PC-3 (cell line): Measurements from ENCODE around the gene CTRL.

Experiments
- EZH2 ChIP-seq: fragments of 300-600 bp; sonication (generic); IDR thresholded peaks from one replicate; pipeline ENCODE4 v1.6.1; 2017; ENCODE audit warnings: antibody characterized with exemption, mild to moderate bottlenecking, low read length; ENCODE audit not compliant: unreplicated experiment
- EZH2phosphoT487 ChIP-seq: fragments of 300-600 bp; sonication (generic); IDR thresholded peaks from 2 replicates; pipeline ENCODE4 v1.6.1; 2018; ENCODE audit warnings: mild to moderate bottlenecking, antibody characterized with exemption, low read length, borderline replicate concordance
- TF ChIP-seq, protein P1 (sequence below): fragments of 300-600 bp; sonication (generic); conservative IDR thresholded peaks from 2 replicates; pipeline ENCODE4 v1.5.1; 2017; ENCODE audit warnings: antibody characterized with exemption, low read depth, mild to moderate bottlenecking, low read length

DNA sequence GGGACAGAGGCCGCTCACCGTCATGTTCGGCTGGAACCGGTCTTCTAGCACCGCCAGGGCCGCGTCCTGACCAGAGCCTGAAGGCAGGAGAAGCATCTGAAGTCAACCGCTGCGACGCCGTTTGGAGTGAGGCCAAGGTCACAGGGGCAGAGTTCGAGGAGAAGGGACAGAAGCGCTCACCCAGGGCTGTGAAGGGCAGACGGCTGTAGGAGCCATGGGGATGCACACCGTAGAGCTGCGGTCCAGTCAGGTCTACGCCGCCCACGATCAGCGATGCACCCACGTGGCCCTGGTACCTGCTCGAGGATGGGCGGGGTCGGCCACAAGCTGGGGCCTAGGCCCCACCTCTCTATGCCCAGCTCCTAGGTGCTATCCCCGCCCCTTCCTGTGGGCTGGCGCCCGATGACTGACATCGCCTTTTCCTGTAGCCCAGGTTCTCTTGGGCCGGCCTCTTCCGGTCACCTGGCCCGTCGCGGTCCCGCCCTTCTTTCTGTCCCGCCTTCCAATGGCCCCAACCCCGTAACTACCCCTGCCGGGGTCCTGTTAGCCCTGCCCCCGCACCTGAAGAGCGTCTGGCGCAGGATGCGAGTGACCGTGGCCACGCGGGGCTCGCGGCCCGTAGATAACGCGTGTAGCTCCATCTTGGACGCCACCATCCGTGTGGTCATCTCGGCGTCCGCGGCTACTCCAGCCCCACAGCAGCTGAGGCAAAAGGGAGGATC, 3.9 kb upstream of the CTRL start:
- TF ChIP-seq, protein P1, sequence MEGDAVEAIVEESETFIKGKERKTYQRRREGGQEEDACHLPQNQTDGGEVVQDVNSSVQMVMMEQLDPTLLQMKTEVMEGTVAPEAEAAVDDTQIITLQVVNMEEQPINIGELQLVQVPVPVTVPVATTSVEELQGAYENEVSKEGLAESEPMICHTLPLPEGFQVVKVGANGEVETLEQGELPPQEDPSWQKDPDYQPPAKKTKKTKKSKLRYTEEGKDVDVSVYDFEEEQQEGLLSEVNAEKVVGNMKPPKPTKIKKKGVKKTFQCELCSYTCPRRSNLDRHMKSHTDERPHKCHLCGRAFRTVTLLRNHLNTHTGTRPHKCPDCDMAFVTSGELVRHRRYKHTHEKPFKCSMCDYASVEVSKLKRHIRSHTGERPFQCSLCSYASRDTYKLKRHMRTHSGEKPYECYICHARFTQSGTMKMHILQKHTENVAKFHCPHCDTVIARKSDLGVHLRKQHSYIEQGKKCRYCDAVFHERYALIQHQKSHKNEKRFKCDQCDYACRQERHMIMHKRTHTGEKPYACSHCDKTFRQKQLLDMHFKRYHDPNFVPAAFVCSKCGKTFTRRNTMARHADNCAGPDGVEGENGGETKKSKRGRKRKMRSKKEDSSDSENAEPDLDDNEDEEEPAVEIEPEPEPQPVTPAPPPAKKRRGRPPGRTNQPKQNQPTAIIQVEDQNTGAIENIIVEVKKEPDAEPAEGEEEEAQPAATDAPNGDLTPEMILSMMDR: no peak
- TF ChIP-seq EZH2phosphoT487 (no peak), EZH2 (no peak)
